ENCODE results near the gene ITIH4. TPM values are rescaled to one million over a fixed set of nuclear protein-coding genes. Genes with fewer than 3 reads are reported as not detected.

Gene ITIH4
- total RNA-seq, 1 donor from 2014 or later, result 23.7 TPM

- H3K36me3 ChIP-seq, result peaks cover 69% of the 10 kb centered on the region
- H3K27me3 ChIP-seq (ENCODE audit: low read depth), result no peaks in the 10 kb centered on the region
These were observed 19.2 kb upstream of the ITIH4 start for GRCh38 chr3:52849656-52850055.

GRCh38 chr3:52848617-52849016, 18.1 kb upstream of the ITIH4 start:
- H3K27ac ChIP-seq, result no peak overlapping the region

More at GRCh38 chr3:52849656-52850055, 19.2 kb upstream of the ITIH4 start:
- H3K9me3 ChIP-seq, result no peaks in the 10 kb centered on the region
- no peak for ATAC-seq
- TF ChIP-seq CTCF (IDR thresholded peaks at IDR 0.05), result no peak
- no peak for DNase-seq
- no peak overlapping the region for H3K27ac ChIP-seq
- peaks cover 22% of the 10 kb centered on the region for H3K4me1 ChIP-seq
- no peak overlapping the region for H3K4me3 ChIP-seq
- intact Hi-C loops (cut with DNase I), result no loop called here

GRCh38 chr3:52847726-52848125, 17.3 kb upstream of the ITIH4 start:
- Histone ChIP-seq H3K4me1 (peaks cover 41% of the 10 kb centered on the region), H3K4me3 (no peak overlapping the region), H3K27ac (no peak overlapping the region), H3K36me3 (peaks cover 70% of the 10 kb centered on the region), H3K9me3 (no peaks in the 10 kb centered on the region), H3K27me3 (ENCODE audit: low read depth) (no peaks in the 10 kb centered on the region)
- intact Hi-C loops (cut with DNase I), result no loop called here
- DNase-seq, result no peak
- no peak for ATAC-seq
- TF ChIP-seq CTCF (IDR thresholded peaks at IDR 0.05), result no peak

More at GRCh38 chr3:52848617-52849016, 18.1 kb upstream of the ITIH4 start:
- peaks cover 66% of the 10 kb centered on the region for H3K36me3 ChIP-seq
- no peaks in the 10 kb centered on the region for H3K27me3 ChIP-seq (ENCODE audit: low read depth)
- intact Hi-C loops (cut with DNase I), result no loop called here
- H3K4me3 ChIP-seq, result no peak overlapping the region
- H3K4me1 ChIP-seq, result peaks cover 32% of the 10 kb centered on the region
- DNase-seq (no peak), ATAC-seq (no peak)
- no peaks in the 10 kb centered on the region for H3K9me3 ChIP-seq
- no peak for TF ChIP-seq CTCF (IDR thresholded peaks at IDR 0.05)

- H3K4me3 ChIP-seq, result no peak overlapping the region
- no peaks in the 10 kb centered on the region for H3K9me3 ChIP-seq
- TF ChIP-seq CTCF (IDR thresholded peaks at IDR 0.05), result no peak
- H3K4me1 ChIP-seq, result peaks cover 46% of the 10 kb centered on the region
- no peaks in the 10 kb centered on the region for H3K27me3 ChIP-seq (ENCODE audit: low read depth)
- peaks cover 71% of the 10 kb centered on the region for H3K36me3 ChIP-seq
- ATAC-seq (no peak), DNase-seq (no peak)
- intact Hi-C loops (cut with DNase I), result no loop called here
- no peak overlapping the region for H3K27ac ChIP-seq
These were observed 16.8 kb upstream of the ITIH4 start for GRCh38 chr3:52847241-52847640.

- DNase-seq (no peak), ATAC-seq (no peak)
- TF ChIP-seq CTCF (IDR thresholded peaks at IDR 0.05), result no peak
- Histone ChIP-seq H3K9me3 (no peaks in the 10 kb centered on the region), H3K4me1 (peaks cover 48% of the 10 kb centered on the region), H3K27ac (no peak overlapping the region), H3K36me3 (peaks cover 71% of the 10 kb centered on the region), H3K4me3 (no peak overlapping the region), H3K27me3 (ENCODE audit: low read depth) (no peaks in the 10 kb centered on the region)
- intact Hi-C loops (cut with DNase I), result no loop called here
These were observed 16.0 kb upstream of the ITIH4 start for GRCh38 chr3:52846432-52846965.
